GM18867 (cell line): Measurements from ENCODE around the gene CD276.
"Not testable (repeated sequence)": the region's sequence is repeated elsewhere in the genome, so short reads cannot be mapped to it uniquely, and the experiment has no call there.

Experiments
- ATAC-seq: cut with Tn5 transposase; IDR thresholded peaks from one replicate; pipeline ENCODE4 v1.9.1; 2021; ENCODE audit warnings: mild to moderate bottlenecking, moderate library complexity; ENCODE audit not compliant: unreplicated experiment

The CD276 gene

DNA sequence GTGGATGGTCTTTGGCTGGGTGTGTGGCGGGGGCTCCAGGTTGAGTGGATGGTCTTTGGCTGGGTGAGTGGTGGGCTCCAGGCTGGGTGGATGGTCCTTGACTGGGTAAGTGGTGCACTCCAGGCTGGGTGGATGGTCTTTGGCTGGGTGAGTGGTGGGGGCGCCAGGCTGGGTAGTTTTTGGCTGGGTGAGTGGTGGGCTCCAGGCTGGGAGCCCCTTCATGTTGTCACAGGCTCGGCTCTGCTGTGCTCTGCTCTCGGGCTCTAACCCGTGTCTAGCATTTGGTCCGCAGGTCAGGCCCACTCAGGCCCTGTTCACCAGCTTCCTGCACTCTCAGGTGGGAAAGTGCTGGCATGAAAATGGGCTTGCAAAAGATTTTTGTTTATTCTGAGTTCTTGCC lies 25.1 kb downstream of the CD276 start:
- no peak for ATAC-seq

DNA sequence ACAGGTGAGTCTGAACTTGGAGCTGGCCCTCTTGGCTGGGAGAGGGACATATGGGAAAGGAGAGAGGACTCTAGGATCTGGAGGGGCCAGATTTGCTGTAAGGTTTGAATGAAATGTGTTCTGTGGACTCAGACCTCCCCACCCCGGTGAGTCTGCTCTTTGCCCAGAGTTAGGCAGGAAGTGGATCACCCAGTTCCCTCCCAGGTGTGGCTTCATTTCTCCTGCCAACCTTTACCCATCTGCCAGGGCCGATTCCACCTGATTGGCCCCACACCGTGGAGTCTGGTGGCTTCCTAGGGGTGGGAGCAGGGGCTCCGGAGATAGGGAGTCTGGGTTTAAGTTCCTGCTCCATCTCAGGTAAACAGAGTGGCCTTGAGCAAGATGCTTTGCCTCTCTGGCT lies 25.5 kb downstream of the CD276 start:
- no peak for ATAC-seq

DNA sequence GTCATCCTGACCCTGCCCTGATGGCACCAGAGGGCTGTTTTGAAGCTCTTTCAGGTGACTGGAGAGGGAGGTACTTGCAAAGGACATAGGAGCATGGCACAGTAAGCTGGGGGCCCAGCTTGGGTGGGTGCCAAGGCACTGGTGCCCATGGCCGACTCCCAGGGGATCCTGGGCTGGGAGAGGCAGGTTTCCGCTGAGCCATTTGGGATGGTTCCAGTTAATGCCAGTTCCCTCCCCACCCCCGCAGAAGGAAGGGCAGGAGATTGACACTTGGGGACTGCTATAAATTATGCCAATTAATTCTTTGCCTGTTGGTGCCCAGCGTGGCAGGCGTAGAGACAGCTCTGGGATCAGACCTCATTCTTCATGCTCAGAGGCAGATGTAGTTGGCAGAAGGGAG lies 26.1 kb downstream of the CD276 start:
- ATAC-seq, result no peak

DNA sequence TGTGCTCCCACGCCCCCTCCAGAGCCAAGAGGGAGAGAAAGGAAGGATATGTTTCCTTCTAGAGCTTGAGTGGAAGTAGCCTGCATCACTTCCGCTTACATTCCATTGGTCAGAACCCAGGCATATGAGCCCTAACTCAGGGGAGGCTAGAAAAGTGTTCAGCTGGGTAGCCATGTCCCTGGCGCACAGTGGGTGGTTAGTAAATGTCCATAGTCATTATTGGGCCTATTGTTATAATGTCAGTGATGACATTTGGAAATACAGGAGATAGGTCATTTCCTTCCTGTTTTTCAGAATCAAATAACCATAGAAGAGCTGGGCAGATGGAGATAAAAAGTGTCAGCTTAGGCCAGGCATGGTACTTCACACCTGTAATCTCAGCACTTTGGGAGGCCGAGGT lies 27.3 kb downstream of the CD276 start:
- no peak for ATAC-seq

DNA sequence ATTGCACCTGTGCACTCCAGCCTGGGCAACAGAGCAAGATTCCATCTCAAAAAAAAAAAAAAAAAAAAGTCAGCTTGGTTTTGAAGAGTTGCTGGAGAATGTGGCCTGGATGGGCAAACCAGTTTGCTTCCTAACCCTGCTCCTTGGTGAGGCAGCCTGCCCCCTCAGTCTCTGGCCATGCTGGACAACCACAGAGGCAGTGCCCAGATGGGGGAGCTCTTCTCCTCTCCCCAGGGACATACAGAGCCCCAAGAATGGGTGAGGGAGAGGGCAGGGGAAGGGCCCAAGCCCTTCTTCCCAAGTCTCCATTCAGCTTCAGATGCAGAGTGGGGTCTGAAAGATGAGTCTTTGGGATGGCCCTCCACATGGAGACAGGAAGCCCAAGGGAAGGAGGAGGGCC lies 27.9 kb downstream of the CD276 start:
- ATAC-seq, result no peak

DNA sequence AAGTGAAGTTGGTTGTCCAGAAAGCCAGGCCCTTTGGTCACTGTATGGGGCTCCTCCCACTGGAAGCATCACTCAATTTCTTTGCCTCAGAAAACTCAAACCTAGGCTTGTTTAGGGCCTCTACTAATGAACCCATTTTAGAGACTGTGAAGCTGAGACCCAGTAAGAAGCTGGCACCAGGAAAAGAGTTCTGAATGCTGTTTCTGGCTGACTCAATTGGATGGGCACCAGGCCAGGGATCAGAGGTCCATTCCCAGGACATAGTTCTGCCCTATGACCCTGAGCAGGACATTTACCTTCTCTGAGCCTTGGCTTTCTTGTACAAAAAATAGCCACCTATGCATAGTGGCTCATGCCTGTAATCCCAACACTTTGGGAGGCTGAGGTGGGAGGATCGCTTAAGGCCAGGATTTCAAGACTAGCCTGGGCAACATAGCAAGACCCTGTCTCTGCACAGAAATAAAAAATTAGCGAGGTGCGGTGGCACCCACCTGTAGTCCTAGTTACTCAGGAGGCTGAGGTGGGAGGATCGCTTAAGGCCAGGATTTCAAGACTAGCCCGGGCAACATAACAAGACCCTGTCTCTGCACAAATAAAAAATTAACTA lies 30.6 kb downstream of the CD276 start:
- no peak for ATAC-seq

DNA sequence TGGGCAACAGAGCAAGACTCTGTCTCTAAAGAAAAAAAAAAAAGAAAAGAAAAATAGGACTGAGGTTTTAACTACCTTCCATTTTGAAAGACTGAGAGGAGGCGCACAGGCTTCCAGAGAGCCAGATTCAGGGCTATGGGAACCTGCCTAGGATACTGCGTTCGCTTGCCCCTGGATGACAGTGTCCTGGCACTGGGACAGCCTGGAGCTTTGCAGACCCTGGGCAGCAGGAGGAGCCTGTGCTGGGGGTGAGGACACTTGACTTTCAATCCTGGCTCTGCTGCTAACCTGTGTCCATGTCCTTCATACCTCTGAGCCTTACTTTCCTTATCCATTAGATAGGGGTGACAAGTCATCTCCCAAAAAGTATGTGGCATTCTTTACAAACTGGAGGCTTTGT lies 31.2 kb downstream of the CD276 start:
- no peak for ATAC-seq

DNA sequence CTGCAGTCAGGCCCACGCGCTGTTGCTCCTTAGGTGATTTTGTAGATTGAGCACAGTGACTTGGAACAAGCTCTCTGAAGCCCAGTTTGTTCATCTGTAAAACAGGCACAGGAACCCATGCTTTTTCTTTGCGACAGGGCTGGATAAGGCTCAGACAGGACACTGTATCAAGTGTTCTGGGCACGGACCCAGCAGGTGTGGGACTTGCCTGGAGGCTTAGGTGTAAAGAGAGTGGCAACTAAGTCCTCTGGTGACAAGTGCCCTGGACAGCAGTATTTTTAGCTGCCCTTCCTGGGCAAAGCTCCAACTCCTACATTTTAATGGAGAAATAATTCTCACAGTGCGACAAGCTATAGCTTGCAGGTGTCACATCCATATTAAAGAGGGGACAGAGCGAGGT lies 32.2 kb downstream of the CD276 start:
- no peak for ATAC-seq

DNA sequence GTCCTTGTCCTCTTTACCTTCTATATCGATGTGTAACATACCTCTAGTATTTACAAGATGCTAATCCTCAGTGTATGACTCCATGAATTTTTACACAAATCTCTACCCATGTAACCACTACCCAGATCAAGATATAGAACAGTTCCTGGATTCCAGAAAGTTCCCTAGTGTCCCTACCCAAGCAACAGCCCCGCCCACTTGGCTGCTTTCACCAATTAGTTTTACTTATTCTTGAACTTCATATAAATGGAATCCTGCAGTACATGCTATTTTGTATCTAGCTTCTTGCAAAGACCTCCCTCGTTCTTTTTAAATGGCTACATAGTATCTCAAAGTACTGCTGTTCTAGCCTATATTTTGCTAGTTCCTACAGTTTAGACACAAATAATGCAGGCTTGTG lies 33.0 kb downstream of the CD276 start:
- no peak for ATAC-seq

DNA sequence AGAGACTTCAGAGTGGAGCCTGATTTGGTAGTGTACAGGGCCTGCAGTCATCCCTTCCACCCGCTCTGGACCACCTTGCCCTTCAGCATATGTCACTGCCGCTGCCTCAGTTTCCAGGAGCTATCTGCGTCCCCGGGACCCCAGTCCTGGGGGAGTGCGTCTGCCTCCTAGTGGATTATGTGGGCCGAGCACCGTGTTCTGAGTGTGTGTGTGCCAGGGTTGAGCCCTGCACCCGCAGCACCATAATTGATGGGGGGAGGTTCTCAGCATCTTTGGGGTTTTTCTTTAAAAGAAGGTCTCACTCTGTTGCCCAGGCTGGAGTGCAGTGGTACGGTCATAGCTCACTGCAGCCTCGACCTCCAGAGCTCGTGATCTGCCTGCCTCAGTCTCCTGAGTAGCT lies 33.6 kb downstream of the CD276 start:
- ATAC-seq, result no peak

DNA sequence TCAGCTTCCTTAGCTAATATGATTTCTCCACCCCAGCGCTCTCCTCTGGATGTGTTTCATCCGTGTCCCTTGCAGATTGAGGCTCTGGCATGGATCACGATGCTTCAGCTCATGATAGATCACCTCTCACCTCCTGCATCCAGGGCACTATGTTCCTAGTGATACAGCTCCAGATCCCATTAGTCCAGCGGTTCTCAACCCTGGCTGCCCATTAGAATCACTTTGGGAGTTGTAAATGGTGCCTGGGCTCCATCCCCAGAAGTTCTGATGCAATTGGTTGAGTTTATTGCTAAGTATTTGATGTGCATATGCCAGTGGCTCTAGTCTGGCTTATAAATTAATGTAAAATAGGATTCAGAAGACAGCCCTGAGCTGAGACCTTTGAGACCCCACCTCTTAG lies 34.5 kb downstream of the CD276 start:
- no peak for ATAC-seq

DNA sequence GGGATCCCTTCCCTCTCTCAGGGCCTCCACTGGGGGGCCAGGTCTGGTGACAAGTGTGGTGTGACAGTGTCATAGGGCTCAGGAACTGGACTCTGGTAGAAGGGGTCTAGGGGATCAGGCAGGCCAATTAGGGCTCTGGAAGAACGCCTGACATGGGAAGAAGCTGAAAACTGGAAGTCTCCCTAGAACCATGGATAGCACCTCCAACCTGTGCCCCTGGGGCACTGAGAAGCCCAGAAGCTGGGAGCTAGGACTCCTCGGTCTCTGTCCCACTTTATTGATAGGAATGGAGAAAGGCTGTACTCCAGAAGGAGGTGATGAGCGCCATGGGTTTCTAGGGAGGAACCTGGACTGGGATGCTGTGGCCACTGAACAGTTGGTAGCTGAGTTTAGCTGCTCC lies 38.2 kb downstream of the CD276 start:
- ATAC-seq, result no peak

DNA sequence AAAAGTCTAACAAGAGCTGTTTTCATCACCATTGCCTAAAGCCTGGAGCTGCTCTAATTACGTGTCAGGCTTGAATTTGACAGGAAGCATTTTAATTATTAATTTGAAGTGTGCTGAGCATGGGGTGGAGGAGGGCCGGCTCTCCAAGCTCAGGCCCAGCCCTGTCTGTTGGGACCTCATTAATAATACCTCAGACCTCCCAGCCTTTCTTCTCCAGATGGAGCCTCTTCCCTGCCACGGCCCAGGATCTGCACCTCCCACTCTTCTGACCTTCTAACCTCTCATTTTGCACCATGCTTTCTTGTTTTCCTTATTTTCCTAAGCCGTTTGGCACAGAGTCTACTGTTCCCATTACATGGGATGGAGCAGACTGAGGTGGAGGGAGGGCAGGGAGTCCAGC lies 39.0 kb downstream of the CD276 start:
- ATAC-seq, result no peak

DNA sequence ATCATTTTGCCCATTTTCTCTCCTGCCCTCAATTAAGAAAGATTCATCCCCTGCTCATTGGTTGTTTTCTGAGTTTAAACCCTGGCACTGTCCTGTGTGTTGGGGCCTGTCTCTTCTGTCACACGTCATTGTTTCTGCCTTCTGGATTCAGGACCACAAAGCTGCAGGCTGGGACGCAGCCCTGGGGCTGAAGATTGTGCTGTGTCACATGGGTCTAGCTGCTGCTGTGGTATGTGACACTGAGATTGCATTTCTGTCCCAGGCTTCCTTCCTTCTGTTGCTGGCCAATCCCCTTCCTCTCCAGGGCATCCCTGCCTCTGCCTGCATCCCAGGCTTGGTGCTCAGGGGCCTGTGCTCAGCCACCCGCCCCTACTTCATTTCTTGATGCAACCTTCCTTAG lies 40.0 kb downstream of the CD276 start:
- no peak for ATAC-seq

DNA sequence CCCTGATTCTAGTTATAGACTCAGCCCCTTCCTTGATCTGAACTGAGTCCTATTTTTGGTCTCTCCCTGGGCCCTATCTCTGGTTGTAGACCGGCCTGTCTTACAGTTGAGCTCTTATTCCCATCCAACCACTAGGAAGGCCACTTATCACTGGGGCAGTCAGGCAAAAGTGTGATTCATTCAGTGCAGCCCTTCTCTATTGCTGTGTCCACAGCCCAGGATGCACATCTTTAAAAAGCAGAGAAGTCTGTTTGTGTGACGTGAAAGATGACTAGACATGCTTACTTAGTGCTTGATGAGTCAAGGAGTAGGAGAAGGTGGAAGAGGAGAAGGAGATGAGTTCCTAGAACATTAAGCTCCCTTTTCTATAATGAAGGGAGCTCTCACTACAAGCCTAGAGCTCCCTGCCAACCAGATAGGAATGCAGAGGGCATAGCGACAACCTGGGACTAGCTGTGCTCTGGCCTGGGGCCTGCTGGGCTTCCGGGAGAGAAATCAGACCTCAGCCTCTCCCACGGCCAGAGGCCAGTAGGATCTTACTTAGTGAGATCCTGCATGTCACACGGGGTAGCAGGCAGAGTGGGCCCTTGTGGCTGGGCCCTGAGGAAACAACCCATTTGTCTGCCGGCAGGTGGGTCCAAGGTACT lies 43.3 kb downstream of the CD276 start:
- no peak for ATAC-seq

DNA sequence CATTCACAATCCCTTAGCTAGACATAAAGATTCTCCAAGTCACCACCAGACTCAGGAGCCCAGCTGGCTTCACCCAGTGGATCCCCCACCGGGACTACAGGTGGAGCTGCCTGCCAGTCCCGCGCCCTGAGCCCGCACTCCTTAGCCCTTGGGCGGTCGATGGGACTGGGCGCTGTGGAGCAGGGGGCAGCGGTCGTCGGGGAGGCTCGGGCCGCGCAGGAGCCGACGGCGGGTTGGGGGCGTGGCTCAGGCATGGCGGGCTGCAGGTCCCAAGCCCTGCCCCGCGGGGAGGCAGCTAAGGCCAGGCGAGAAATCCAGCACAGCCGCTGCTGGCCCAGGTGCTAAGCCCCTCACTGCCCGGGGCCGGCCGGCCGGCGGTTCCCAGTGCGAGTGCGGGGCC lies 47.9 kb downstream of the CD276 start:
- ATAC-seq, result not testable (repeated sequence)

DNA sequence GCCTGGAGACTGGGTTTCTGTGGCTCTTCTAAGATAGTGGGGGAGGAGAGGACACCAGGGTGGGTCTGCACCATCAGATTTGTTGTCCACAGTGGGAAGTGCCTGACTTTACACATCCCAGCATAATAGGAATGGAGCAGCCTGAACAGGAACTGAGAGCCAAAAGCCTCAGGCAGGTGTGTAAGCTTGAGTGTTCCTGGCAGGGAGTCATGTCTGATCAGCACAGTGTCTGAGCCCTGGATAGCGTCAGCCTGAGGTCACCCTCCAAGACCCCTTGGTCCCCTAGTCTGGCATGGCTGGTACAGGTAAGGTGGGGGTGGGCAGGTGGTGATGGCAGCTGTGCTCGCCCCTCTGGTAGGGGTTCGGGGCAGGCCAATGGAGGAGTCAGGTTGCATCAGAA lies 48.7 kb downstream of the CD276 start:
- ATAC-seq, result no peak

DNA sequence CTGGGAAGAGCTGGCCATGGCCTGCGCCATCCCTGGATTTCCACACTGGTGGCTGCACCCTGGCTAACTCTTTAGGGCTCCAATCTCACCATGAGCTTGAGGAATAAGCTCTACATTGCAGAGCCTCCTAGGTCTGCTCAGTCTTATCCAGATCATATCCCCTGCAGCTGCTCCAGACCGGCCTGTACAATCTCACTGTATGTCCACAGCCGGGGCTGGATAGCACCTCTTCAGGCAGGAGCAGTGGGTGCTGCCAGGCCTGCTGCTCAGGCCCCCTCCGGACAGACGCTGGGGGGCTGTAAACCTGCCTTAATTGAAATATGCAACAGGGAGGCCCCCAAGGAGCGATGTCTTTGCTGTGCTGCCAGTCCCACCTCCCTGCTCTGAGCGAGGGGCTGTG lies 53.4 kb downstream of the CD276 start:
- no peak for ATAC-seq

DNA sequence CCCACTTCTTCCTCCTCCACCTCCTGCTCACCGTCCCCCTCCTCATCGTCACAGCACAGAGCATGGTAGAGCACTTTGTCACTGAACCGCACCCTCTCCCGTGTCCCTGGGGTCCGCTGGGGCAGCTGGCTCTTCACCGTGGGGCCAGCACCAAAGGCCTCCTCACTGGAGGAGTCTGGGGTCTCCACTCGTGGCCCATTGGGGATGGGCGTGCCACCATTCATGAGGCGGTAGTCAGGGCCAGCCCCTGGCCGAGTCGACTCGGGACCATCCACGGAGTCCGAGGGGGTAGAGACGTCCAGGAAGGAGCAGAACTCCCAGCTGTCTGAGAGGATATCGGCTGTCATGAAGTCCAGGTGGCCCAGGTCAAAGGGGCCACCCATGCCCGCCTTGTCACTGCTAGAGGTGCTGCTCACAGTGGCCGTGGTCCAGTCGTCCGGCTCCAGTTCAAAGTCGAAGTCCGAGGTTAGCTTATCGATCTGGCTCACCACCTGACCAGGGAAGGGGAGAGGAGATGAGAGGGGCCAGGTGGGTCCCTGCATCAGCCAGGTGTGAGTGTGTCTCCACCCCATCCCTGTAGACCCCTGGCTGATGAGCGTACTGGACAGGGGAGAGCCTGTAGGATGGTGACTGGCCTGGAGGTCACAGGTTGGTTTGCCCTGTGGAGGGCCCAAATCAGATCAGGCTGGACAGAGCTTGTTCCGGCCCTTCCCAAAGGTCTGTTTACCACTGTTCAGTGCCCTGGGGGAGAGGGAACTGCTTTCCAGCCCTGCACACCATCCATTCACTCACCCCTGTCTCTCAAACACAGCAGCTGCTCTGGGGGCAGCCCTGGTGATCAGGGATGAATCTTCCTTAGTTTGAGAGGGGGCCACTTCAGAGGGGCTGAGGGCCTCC lies 56.2 kb downstream of the CD276 start:
- no peak for ATAC-seq

DNA sequence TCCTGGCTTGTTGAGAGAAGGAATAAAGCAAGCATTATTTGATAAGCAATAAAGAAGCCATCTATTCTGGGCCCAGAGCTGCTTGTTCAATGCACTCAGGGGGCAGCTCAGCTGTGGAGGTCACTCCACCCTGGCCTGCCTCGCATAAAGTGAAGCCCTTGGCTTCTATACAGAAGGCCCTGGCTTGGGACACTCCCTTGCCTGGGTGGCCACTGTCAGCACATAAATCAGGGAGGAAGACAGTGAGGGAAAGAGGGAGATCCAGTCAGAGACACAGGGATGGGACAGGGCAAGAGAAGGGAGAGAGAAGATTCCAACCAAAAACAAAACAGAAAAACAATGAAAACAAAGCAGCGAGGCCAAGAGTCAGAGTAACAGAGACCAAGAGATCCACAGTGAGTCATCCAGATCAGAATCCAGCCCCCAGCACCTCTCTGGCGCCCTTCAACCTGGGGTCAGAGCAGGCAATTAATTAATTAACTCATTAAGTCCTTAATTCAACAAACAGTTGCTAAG lies 57.2 kb downstream of the CD276 start:
- no peak for ATAC-seq

DNA sequence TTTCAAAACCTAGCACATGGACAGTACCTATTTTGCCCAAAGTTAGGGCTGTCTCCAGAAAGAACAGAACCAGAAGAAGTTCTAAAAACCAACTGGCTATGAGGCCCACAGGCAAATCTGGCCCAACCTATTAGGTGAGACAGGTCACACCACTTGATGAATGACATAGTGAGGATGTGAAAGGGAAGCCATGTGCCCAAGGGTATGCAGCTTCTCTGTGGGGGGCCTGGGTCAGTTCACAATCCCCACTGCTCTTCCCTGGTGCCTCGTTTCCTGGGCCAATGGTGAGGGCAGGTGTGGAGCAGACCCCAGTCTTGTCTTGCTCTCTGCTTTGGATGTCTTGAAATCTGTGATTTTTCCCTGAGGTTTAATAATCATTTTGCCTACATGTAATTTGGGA lies 60.1 kb downstream of the CD276 start:
- ATAC-seq, result no peak

DNA sequence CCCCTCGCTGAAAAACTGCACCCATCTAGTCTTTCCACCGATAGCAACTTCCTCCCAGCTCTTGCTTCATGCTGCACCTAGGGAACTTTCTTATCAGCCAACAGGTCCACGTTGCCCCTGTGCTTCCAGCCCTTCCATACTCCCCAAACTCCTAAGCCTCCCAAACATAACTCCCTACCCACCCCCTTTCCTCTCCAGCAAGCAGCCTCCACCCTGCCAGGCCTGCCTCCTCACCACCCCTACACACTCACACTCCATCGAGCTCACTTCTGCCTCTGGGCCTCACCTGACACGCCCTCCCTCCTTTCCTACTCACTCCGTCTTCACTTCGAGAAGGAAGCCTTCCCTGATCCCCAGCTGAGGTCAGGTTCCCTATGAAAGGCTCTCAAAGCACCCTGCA lies 60.9 kb downstream of the CD276 start:
- ATAC-seq, result no peak
